ENCODE data around the gene CENPS.
"Not testable (repeated sequence)": the region's sequence is repeated elsewhere in the genome, so short reads cannot be mapped to it uniquely, and the experiment has no call there.

The CENPS gene

GRCh38 chr1:10430216-10431069 is at the start of gene CENPS:
Gene CENPS (plus strand): TSS chr1:10430433. CDS start chr1:10430518, 85 bp downstream.
- peak; percentile 80 to 97 (median 87) for DNase-seq (ENCODE audit: low read depth in 3 of 3)

GRCh38 chr1:10380594-10381275 is 49.5 kb upstream of the CENPS start:
- DNase-seq (ENCODE audit: low read depth in 3 of 3): no peak

GRCh38 chr1:10383630-10384029 is 46.6 kb upstream of the CENPS start:
- DNase-seq (ENCODE audit: low read depth in 3 of 3): no peak

GRCh38 chr1:10384219-10384618 is 46.0 kb upstream of the CENPS start:
- no peak for DNase-seq (ENCODE audit: low read depth in 3 of 3)

GRCh38 chr1:10386761-10387676 is 43.2 kb upstream of the CENPS start:
- no peak for DNase-seq (ENCODE audit: low read depth in 3 of 3)

GRCh38 chr1:10387677-10388386 is 42.4 kb upstream of the CENPS start:
- DNase-seq (ENCODE audit: low read depth in 3 of 3): no peak

- no peak for DNase-seq (ENCODE audit: low read depth in 3 of 3)
Observed at GRCh38 chr1:10388387-10388715, 41.9 kb upstream of the CENPS start.

GRCh38 chr1:10389271-10389973 is 40.8 kb upstream of the CENPS start:
- no peak for DNase-seq (ENCODE audit: low read depth in 3 of 3)

- DNase-seq (ENCODE audit: low read depth in 3 of 3): no peak
Observed at GRCh38 chr1:10396870-10397269, 33.4 kb upstream of the CENPS start.

- DNase-seq (ENCODE audit: low read depth in 3 of 3): no peak
Observed at GRCh38 chr1:10398278-10398733, 31.9 kb upstream of the CENPS start.

GRCh38 chr1:10398734-10399443 is 31.3 kb upstream of the CENPS start, which contains the start of gene PGD:
Gene PGD (plus strand): TSS chr1:10399064. CDS start chr1:10399118, 54 bp downstream.
- peak; percentile 94 to 97 (median 95) for DNase-seq (ENCODE audit: low read depth in 3 of 3)

- peak in 1 of 3 experiments; percentile 9 for DNase-seq (ENCODE audit: low read depth in 3 of 3)
Observed at GRCh38 chr1:10399444-10399941, 30.7 kb upstream of the CENPS start.

GRCh38 chr1:10400013-10400412 is 30.2 kb upstream of the CENPS start:
- DNase-seq (ENCODE audit: low read depth in 3 of 3): no peak

- DNase-seq (ENCODE audit: low read depth in 3 of 3): no peak
Observed at GRCh38 chr1:10401281-10401680, 29.0 kb upstream of the CENPS start.

- DNase-seq (ENCODE audit: low read depth in 3 of 3): no peak
Observed at GRCh38 chr1:10402729-10403274, 27.4 kb upstream of the CENPS start.

GRCh38 chr1:10407201-10407600 is 23.0 kb upstream of the CENPS start:
- no peak for DNase-seq (ENCODE audit: low read depth in 3 of 3)

- no peak for DNase-seq (ENCODE audit: low read depth in 3 of 3)
Observed at GRCh38 chr1:10415211-10415930, 14.9 kb upstream of the CENPS start.

GRCh38 chr1:10415967-10416366 is 14.3 kb upstream of the CENPS start:
- DNase-seq (ENCODE audit: low read depth in 3 of 3): not testable (repeated sequence)

GRCh38 chr1:10418741-10419140 is 11.5 kb upstream of the CENPS start:
- DNase-seq (ENCODE audit: low read depth in 3 of 3): not testable (repeated sequence)
